Caco-2 (cell line): ENCODE data around the gene IL10RB. TPM values are rescaled to one million over a fixed set of nuclear protein-coding genes. Genes with fewer than 3 reads are reported as not detected.

Source experiments
- BruUV-seq: library from RNA; stranded (reverse); fragments of 400-500 nt; replicated peaks from 2 replicates; lab custom pipeline; 2021; lab: Mats Ljungman, UMichigan
- CTCF ChIA-PET: fragments of 300-600 bp; sonication (Branson Sonifier 250); formaldehyde crosslinking; loops from one replicate; lab custom pipeline; 2022; ENCODE audit warnings: antibody characterized with exemption; lab: Charles Lee
- POLR2A ChIA-PET: fragments of 300-600 bp; sonication (Branson Sonifier 250); formaldehyde crosslinking; loops from one replicate; lab custom pipeline; 2022; ENCODE audit warnings: antibody characterized with exemption; lab: Charles Lee
- DNase-seq, 2 experiments: peaks; one replicate each; pipeline versions ENCODE4 v3.0.0 to v3.0.0-alpha.2; 2020 to 2022
- H3K27me3 ChIP-seq: replicated peaks from 2 replicates; pipeline ENCODE4 v1.6.0; 2011; ENCODE audit warnings: low read length; ENCODE audit not compliant: control insufficient read depth, insufficient read depth
- H3K36me3 ChIP-seq: 2 replicates; pipeline ENCODE4 v1.5.1; 2011; ENCODE audit warnings: low read length; ENCODE audit not compliant: control insufficient read depth, insufficient read depth
- H3K4me1 ChIP-seq: fragments of 250-450 bp; sonication (Bioruptor Pico); 2 replicates; pipeline ENCODE4 v1.5.1; 2020; ENCODE audit warnings: mild to moderate bottlenecking
- H3K4me3 ChIP-seq: 2 replicates; pipeline ENCODE4 v1.5.1; 2011; ENCODE audit warnings: low read depth, mild to moderate bottlenecking, control low read depth, low read length
- H3K9me3 ChIP-seq: fragments of 250-450 bp; sonication (Bioruptor Pico); 2 replicates; pipeline ENCODE4 v1.5.1; 2020; ENCODE audit warnings: mild to moderate bottlenecking, moderate library complexity
- H3K27ac Mint-ChIP-seq: one replicate; pipeline ENCODE4 v1.8.0; 2022; ENCODE audit warnings: mixed read lengths; ENCODE audit not compliant: unreplicated experiment
- H3K27me3 Mint-ChIP-seq: one replicate; pipeline ENCODE4 v1.8.0; 2022; ENCODE audit warnings: mixed read lengths; ENCODE audit not compliant: insufficient read depth, unreplicated experiment
- H3K36me3 Mint-ChIP-seq: one replicate; pipeline ENCODE4 v1.8.0; 2022; ENCODE audit warnings: mild to moderate bottlenecking, mixed read lengths; ENCODE audit not compliant: insufficient read depth, unreplicated experiment
- H3K4me1 Mint-ChIP-seq: one replicate; pipeline ENCODE4 v1.8.0; 2022; ENCODE audit warnings: low read depth, mixed read lengths; ENCODE audit not compliant: unreplicated experiment
- H3K4me3 Mint-ChIP-seq: one replicate; pipeline ENCODE4 v1.8.0; 2022; ENCODE audit warnings: mild to moderate bottlenecking, moderate library complexity, mixed read lengths; ENCODE audit not compliant: unreplicated experiment
- H3K9me3 Mint-ChIP-seq: one replicate; pipeline ENCODE4 v1.8.0; 2022; ENCODE audit warnings: mixed read lengths; ENCODE audit not compliant: unreplicated experiment
- CTCF ChIP-seq, 2 experiments: fragments of 200-600 bp in 1 of 2; IDR thresholded peaks; 1 replicate in 1 of 2; 2 replicates in 1 of 2; pipeline versions ENCODE4 v1.5.1 to v1.8.0; 2011 to 2022; ENCODE audit warnings: antibody characterized with exemption in 1 of 2, control low read depth in 1 of 2, inconsistent platforms in 1 of 2, low read depth in 1 of 2, low read length in 1 of 2, mild to moderate bottlenecking in 1 of 2, moderate library complexity in 1 of 2; ENCODE audit not compliant: insufficient read depth in 1 of 2, severe bottlenecking in 1 of 2, unreplicated experiment in 1 of 2
- intact Hi-C: fragments of 100-400 bp; cut with micrococcal nuclease; formaldehyde crosslinking; loops from one replicate; pipeline ENCODE4 v1.10.0; 2022; ENCODE audit not compliant: unreplicated experiment
- total RNA-seq: library from RNA; stranded (reverse); gene quantifications from 2 replicates; pipeline ENCODE4 v1.2.3, GENCODE V29; 2022

IL10RB gene
- total RNA-seq, 1 experiment from 2014 or later, result 13.1 TPM

GRCh38 chr21:33257094-33257803 lies 8.9 kb upstream of the IL10RB start:
- TF ChIP-seq CTCF (IDR thresholded peaks at IDR 0.05; ENCODE audit: insufficient read depth in 1 of 2, low read depth in 1 of 2, low read length in 1 of 2, severe bottlenecking in 1 of 2, unreplicated experiment in 1 of 2), result no peak
- Histone ChIP-seq H3K9me3 (no peaks in the 10 kb centered on the region), H3K4me3 (no peak overlapping the region), H3K4me1 (no peaks in the 10 kb centered on the region), H3K36me3 (peaks cover 4% of the 10 kb centered on the region), H3K27me3 (no peaks in the 10 kb centered on the region)
- CTCF ChIA-PET, result no interaction called here
- peaks cover 13% of the 10 kb centered on the region for H3K9me3 Mint-ChIP-seq
- H3K4me1 Mint-ChIP-seq, result no peaks in the 10 kb centered on the region
- peaks cover 65% of the 10 kb centered on the region for H3K36me3 Mint-ChIP-seq
- no peak overlapping the region for H3K4me3 Mint-ChIP-seq
- no TSS peak for BruUV-seq
- H3K27ac Mint-ChIP-seq, result no peak overlapping the region
- intact Hi-C loops, result no loop called here
- DNase-seq, result no peak
- POLR2A ChIA-PET, result interaction anchor here (0.6 kb wide), 1 partner anchor 9 kb away, joined by 3 read pairs; the partner anchor contains the start of gene IL10RB
- no peaks in the 10 kb centered on the region for H3K27me3 Mint-ChIP-seq

GRCh38 chr21:33258475-33258874 lies 7.7 kb upstream of the IL10RB start:
- H3K27me3 ChIP-seq, result no peaks in the 10 kb centered on the region
- no peaks in the 10 kb centered on the region for H3K4me1 Mint-ChIP-seq
- peaks cover 62% of the 10 kb centered on the region for H3K36me3 Mint-ChIP-seq
- H3K4me3 ChIP-seq, result no peak overlapping the region
- ChIA-PET POLR2A (no interaction called here), CTCF (no interaction called here)
- no peak for DNase-seq
- no peaks in the 10 kb centered on the region for H3K27me3 Mint-ChIP-seq
- H3K4me1 ChIP-seq, result no peaks in the 10 kb centered on the region
- no peak for TF ChIP-seq CTCF (IDR thresholded peaks at IDR 0.05; ENCODE audit: insufficient read depth in 1 of 2, low read depth in 1 of 2, low read length in 1 of 2, severe bottlenecking in 1 of 2, unreplicated experiment in 1 of 2)
- H3K27ac Mint-ChIP-seq, result no peak overlapping the region
- peaks cover 13% of the 10 kb centered on the region for H3K9me3 Mint-ChIP-seq
- H3K4me3 Mint-ChIP-seq, result no peak overlapping the region
- no peaks in the 10 kb centered on the region for H3K9me3 ChIP-seq
- BruUV-seq, result no TSS peak
- intact Hi-C loops, result no loop called here
- peaks cover 7% of the 10 kb centered on the region for H3K36me3 ChIP-seq

DNA sequence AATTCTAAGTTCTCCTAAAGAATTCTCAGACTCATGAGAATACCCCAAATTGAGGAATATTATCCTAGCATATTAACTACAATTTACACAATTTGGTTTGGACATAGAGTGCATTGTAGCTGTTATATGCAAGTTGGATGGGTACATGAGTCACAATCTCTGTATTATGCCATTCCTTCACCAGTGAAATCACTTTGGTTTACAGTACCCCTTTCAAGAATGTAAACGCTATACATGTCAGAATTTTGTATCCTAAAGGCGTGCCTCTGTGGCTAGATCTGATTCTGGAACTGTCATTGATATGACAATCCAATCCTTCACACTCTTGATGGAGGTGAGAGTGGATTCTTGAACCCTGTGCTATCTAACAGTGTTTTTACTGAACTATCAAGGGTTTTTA lies 6.7 kb upstream of the IL10RB start:
- ChIA-PET CTCF (no interaction called here), POLR2A (no interaction called here)
- Histone ChIP-seq H3K27me3 (no peaks in the 10 kb centered on the region), H3K4me1 (no peaks in the 10 kb centered on the region), H3K9me3 (no peaks in the 10 kb centered on the region), H3K4me3 (no peak overlapping the region), H3K36me3 (peaks cover 7% of the 10 kb centered on the region)
- Mint-ChIP-seq H3K4me1 (no peaks in the 10 kb centered on the region), H3K27ac (no peak overlapping the region), H3K36me3 (peaks cover 61% of the 10 kb centered on the region), H3K9me3 (peaks cover 13% of the 10 kb centered on the region), H3K4me3 (no peak overlapping the region), H3K27me3 (no peaks in the 10 kb centered on the region)
- no peak for DNase-seq
- intact Hi-C loops, result no loop called here
- TF ChIP-seq CTCF (IDR thresholded peaks at IDR 0.05; ENCODE audit: insufficient read depth in 1 of 2, low read depth in 1 of 2, low read length in 1 of 2, severe bottlenecking in 1 of 2, unreplicated experiment in 1 of 2), result no peak
- no TSS peak for BruUV-seq
